ENCODE results near the gene FCN1.
"Not testable (repeated sequence)": the region's sequence is repeated elsewhere in the genome, so short reads cannot be mapped to it uniquely, and the experiment has no call there.

Gene FCN1

GRCh38 chr9:134917431-134918373 lies at the start of gene FCN1:
Gene FCN1, minus strand, starts transcription at chr9:134917912. Its CDS starts 41 bp downstream, at chr9:134917871.
- DNase-seq = peak in 1 of 2 donors; percentile 26

GRCh38 chr9:134966697-134967546 lies 49.2 kb upstream of the FCN1 start:
- no peak for DNase-seq

- DNase-seq = no peak
These were observed 48.6 kb upstream of the FCN1 start for GRCh38 chr9:134966270-134966669.

- DNase-seq = no peak
These were observed 48.1 kb upstream of the FCN1 start for GRCh38 chr9:134965851-134966250.

- peak in 1 of 2 donors; percentile 14 for DNase-seq
These were observed 47.7 kb upstream of the FCN1 start for GRCh38 chr9:134965411-134965810.

GRCh38 chr9:134964271-134965055 lies 46.8 kb upstream of the FCN1 start:
- no peak for DNase-seq

- no peak for DNase-seq
These were observed 45.8 kb upstream of the FCN1 start for GRCh38 chr9:134963546-134963945.

GRCh38 chr9:134962973-134963364 lies 45.3 kb upstream of the FCN1 start:
- no peak for DNase-seq

GRCh38 chr9:134962065-134962972 lies 44.6 kb upstream of the FCN1 start:
- DNase-seq = no peak

GRCh38 chr9:134961331-134962064 lies 43.8 kb upstream of the FCN1 start:
- DNase-seq = no peak

GRCh38 chr9:134960701-134961181 lies 43.0 kb upstream of the FCN1 start:
- no peak for DNase-seq

GRCh38 chr9:134959971-134960310 lies 42.2 kb upstream of the FCN1 start:
- no peak for DNase-seq

GRCh38 chr9:134959126-134959970 lies 41.6 kb upstream of the FCN1 start:
- no peak for DNase-seq

GRCh38 chr9:134957945-134958227 lies 40.2 kb upstream of the FCN1 start:
- DNase-seq = no peak

- no peak for DNase-seq
These were observed 39.6 kb upstream of the FCN1 start for GRCh38 chr9:134957165-134957944.

GRCh38 chr9:134956387-134956786 lies 38.7 kb upstream of the FCN1 start:
- DNase-seq = not testable (repeated sequence)

GRCh38 chr9:134955801-134956200 lies 38.1 kb upstream of the FCN1 start:
- DNase-seq = no peak

GRCh38 chr9:134955156-134955555 lies 37.4 kb upstream of the FCN1 start:
- DNase-seq = no peak

GRCh38 chr9:134951994-134952393 lies 34.3 kb upstream of the FCN1 start:
- no peak for DNase-seq

All from CD4-positive, alpha-beta T cell treated with Interleukin-1 beta for 1 hour (primary cell).